Ascending aorta (tissue), 2 donors: Measurements from ENCODE around the gene GPR84. TPM values are rescaled to one million over a fixed set of nuclear protein-coding genes. Genes with fewer than 3 reads are reported as not detected.
A peak's percentile ranks its signal among the peaks of the same experiment; 100 is the strongest.

Experiments
- DNase-seq, 2 donors: peaks; one replicate each; pipeline ENCODE4 v3.0.0-alpha.2; 2019; ENCODE audit warnings: low spot score in 2 of 2
- H3K27ac ChIP-seq, 2 donors: fragments of 200-600 bp; sonication (generic); one replicate each; pipeline ENCODE4 v1.5.1; 2016 to 2017; ENCODE audit warnings: mild to moderate bottlenecking in 1 of 2
- H3K27me3 ChIP-seq: fragments of 200-600 bp; sonication (generic); one replicate; pipeline ENCODE4 v1.5.1; 2017
- H3K36me3 ChIP-seq, 2 donors: fragments of 200-600 bp; sonication (generic); one replicate each; pipeline ENCODE4 v1.5.1; 2016
- H3K4me1 ChIP-seq, 2 donors: fragments of 200-600 bp; sonication (generic); one replicate each; pipeline ENCODE4 v1.5.1; 2016 to 2017; ENCODE audit warnings: mild to moderate bottlenecking in 1 of 2
- H3K4me3 ChIP-seq, 2 donors: fragments of 200-600 bp; sonication (generic); one replicate each; pipeline ENCODE4 v1.5.1; 2016 to 2017; ENCODE audit warnings: mild to moderate bottlenecking in 1 of 2
- H3K9me3 ChIP-seq, 2 donors: fragments of 200-600 bp; sonication (generic); one replicate each; pipeline ENCODE4 v1.5.1; 2016
- CTCF ChIP-seq, 3 experiments: fragments of 200-600 bp in 2 of 3; fragments of 450-650 bp in 1 of 3; sonication (generic) in 2 of 3; IDR thresholded peaks; one replicate each; pipeline ENCODE4 v1.5.1; 2016 to 2019; ENCODE audit warnings: antibody characterized with exemption in 3 of 3, mild to moderate bottlenecking in 1 of 3, moderate library complexity in 1 of 3
- intact Hi-C: fragments of 100-400 bp; cut with DNase I; formaldehyde crosslinking; loops from one replicate; pipeline ENCODE4 v1.15.1; 2023
- total RNA-seq: library from RNA; depleted of rRNA; stranded (reverse); fragments of >200 nt; gene quantifications from one replicate; pipeline ENCODE4 v1.1.0, GENCODE V29; 2016

Gene GPR84
- total RNA-seq, 1 donor from 2014 or later, result not detected

GRCh38 chr12:54388237-54389133 lies 24.2 kb upstream of the GPR84 start:
- no peak overlapping the region for H3K27ac ChIP-seq
- TF ChIP-seq CTCF (IDR thresholded peaks at IDR 0.05), result no peak
- intact Hi-C loops, result no loop called here
- H3K9me3 ChIP-seq, result no peaks in the 10 kb centered on the region
- peaks cover 0 to 10% of the 10 kb centered on the region in 2 donors for H3K4me1 ChIP-seq
- no peaks in the 10 kb centered on the region for H3K27me3 ChIP-seq
- no peak overlapping the region for H3K4me3 ChIP-seq
- H3K36me3 ChIP-seq, result no peaks in the 10 kb centered on the region
- DNase-seq, result no peak

GRCh38 chr12:54387114-54387467 lies 22.8 kb upstream of the GPR84 start:
- intact Hi-C loops, result no loop called here
- H3K9me3 ChIP-seq, result no peaks in the 10 kb centered on the region
- H3K4me3 ChIP-seq, result no peak overlapping the region
- H3K4me1 ChIP-seq, result peaks cover 0 to 10% of the 10 kb centered on the region in 2 donors
- no peak for TF ChIP-seq CTCF (IDR thresholded peaks at IDR 0.05)
- H3K36me3 ChIP-seq, result no peaks in the 10 kb centered on the region
- DNase-seq, result no peak
- H3K27me3 ChIP-seq, result no peaks in the 10 kb centered on the region
- peak overlapping the region in 1 of 2 donors; percentile 10 for H3K27ac ChIP-seq

- no peak overlapping the region for H3K4me3 ChIP-seq
- H3K36me3 ChIP-seq, result no peaks in the 10 kb centered on the region
- no peak for TF ChIP-seq CTCF (IDR thresholded peaks at IDR 0.05)
- no peaks in the 10 kb centered on the region for H3K27me3 ChIP-seq
- intact Hi-C loops, result no loop called here
- no peak for DNase-seq
- H3K9me3 ChIP-seq, result no peaks in the 10 kb centered on the region
- peaks cover 0 to 9% of the 10 kb centered on the region in 2 donors for H3K4me1 ChIP-seq
- H3K27ac ChIP-seq, result no peak overlapping the region
Observed at GRCh38 chr12:54386403-54387113, 22.3 kb upstream of the GPR84 start.

GRCh38 chr12:54385251-54385914 lies 21.1 kb upstream of the GPR84 start:
- no peak for DNase-seq
- Histone ChIP-seq H3K27me3 (no peaks in the 10 kb centered on the region), H3K9me3 (no peaks in the 10 kb centered on the region), H3K4me1 (no peaks in the 10 kb centered on the region), H3K4me3 (no peak overlapping the region), H3K27ac (peak overlapping the region; percentile 9 to 54), H3K36me3 (no peaks in the 10 kb centered on the region)
- intact Hi-C loops, result no loop called here
- no peak for TF ChIP-seq CTCF (IDR thresholded peaks at IDR 0.05)

GRCh38 chr12:54384591-54385041 lies 20.3 kb upstream of the GPR84 start, which contains the start of gene ZNF385A:
Gene ZNF385A, minus strand, starts transcription at chr12:54384733. Its CDS starts 219 bp downstream, at chr12:54384514.
- Histone ChIP-seq H3K4me3 (no peak within 1 kb of the TSS), H3K27ac (peak within 1 kb of the TSS; percentile 9 to 54), H3K27me3 (no peaks in the 10 kb centered on the region), H3K36me3 (no peaks in the 10 kb centered on the region), H3K9me3 (no peaks in the 10 kb centered on the region), H3K4me1 (no peaks in the 10 kb centered on the region)
- no peak for DNase-seq
- TF ChIP-seq CTCF (IDR thresholded peaks at IDR 0.05), result no peak
- intact Hi-C loops, result no loop called here
